Fibroblast of the aortic adventitia (primary cell): Measurements from ENCODE around the gene RTL1. TPM values are rescaled to one million over a fixed set of nuclear protein-coding genes. Genes with fewer than 3 reads are reported as not detected.

Experiments
- DNase-seq: peaks from one replicate; pipeline ENCODE4 v3.0.0-alpha.2; 2010; ENCODE audit warnings: low read depth
- H3K4me3 ChIP-seq: 2 replicates; pipeline ENCODE4 v1.5.1; 2011; ENCODE audit warnings: low read depth, mild to moderate bottlenecking, control low read depth, low read length, moderate library complexity
- total RNA-seq: library from RNA; depleted of rRNA; stranded (reverse); fragments of >200 nt; gene quantifications from 2 replicates; pipeline ENCODE4 v1.2.3, GENCODE V29; 2012; ENCODE audit warnings: low replicate concordance
- TF ChIP-seq, protein P1 (sequence below): IDR thresholded peaks from 2 replicates; pipeline ENCODE4 v1.5.1; 2011; ENCODE audit warnings: mild to moderate bottlenecking, low read length, control low read depth, inconsistent platforms; ENCODE audit not compliant: insufficient read depth

Gene RTL1
- total RNA-seq, 1 donor = not detected

DNA sequence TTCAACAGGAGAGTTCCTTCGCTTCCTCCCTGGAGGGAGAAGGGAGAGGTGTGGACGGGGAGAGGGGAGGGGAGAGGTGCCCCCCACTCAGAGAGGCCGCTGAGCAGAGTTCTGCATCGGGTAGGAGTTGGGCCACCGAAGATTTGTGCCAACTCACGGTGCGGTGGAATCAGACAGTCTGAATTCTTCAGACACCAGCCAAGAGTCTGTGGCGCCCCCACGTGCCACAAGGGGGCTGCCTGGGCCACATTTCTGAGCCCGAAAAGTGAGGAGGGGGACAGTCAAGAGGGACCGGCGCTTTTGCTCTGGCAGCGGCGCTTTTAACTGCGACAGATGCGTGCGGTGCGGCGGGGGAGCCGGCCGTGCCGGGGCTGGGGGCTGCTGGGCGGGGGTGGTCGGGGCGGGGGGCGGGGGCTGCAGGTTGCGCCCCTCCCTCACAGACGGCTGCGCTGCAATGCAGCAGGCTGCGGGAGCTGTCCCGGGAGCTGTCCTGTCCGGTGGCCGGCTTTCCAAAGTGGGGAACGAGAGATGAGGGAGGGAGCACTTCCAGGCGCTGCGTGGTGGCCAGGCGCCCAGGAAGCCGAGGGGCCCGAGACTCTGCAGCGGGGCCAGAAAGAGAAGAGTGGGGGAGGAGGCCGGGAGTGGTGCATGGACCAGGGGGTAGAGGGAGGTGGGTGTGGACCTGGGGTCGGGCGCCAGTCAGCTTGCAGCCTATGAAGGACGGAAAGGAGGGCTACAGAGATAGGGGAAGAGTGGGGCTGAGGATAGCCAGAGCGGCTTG, 975 bp upstream of the RTL1 start:
- DNase-seq = no peak
- TF ChIP-seq, protein P1, sequence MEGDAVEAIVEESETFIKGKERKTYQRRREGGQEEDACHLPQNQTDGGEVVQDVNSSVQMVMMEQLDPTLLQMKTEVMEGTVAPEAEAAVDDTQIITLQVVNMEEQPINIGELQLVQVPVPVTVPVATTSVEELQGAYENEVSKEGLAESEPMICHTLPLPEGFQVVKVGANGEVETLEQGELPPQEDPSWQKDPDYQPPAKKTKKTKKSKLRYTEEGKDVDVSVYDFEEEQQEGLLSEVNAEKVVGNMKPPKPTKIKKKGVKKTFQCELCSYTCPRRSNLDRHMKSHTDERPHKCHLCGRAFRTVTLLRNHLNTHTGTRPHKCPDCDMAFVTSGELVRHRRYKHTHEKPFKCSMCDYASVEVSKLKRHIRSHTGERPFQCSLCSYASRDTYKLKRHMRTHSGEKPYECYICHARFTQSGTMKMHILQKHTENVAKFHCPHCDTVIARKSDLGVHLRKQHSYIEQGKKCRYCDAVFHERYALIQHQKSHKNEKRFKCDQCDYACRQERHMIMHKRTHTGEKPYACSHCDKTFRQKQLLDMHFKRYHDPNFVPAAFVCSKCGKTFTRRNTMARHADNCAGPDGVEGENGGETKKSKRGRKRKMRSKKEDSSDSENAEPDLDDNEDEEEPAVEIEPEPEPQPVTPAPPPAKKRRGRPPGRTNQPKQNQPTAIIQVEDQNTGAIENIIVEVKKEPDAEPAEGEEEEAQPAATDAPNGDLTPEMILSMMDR = peak; percentile 19
- no peak overlapping the region for H3K4me3 ChIP-seq

DNA sequence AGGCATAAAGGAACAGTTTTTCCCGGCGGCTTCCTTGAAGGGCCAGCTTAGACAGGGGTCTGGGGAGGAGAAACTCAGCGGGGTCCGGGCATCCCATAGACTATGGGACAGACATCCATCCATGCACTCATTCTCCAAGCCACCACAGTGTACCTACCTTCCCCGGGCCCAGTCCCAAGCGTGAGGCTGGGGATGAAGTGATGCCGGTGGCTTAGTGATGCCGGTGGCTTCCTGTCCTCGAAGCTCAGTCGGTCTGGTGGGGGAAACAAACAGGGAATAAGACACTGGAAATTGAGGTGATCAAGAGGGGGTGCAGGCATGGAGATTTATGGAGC, 421 bp downstream of the RTL1 start:
- no peak for DNase-seq
- no peak overlapping the region for H3K4me3 ChIP-seq
- TF ChIP-seq, protein P1 = no peak

DNA sequence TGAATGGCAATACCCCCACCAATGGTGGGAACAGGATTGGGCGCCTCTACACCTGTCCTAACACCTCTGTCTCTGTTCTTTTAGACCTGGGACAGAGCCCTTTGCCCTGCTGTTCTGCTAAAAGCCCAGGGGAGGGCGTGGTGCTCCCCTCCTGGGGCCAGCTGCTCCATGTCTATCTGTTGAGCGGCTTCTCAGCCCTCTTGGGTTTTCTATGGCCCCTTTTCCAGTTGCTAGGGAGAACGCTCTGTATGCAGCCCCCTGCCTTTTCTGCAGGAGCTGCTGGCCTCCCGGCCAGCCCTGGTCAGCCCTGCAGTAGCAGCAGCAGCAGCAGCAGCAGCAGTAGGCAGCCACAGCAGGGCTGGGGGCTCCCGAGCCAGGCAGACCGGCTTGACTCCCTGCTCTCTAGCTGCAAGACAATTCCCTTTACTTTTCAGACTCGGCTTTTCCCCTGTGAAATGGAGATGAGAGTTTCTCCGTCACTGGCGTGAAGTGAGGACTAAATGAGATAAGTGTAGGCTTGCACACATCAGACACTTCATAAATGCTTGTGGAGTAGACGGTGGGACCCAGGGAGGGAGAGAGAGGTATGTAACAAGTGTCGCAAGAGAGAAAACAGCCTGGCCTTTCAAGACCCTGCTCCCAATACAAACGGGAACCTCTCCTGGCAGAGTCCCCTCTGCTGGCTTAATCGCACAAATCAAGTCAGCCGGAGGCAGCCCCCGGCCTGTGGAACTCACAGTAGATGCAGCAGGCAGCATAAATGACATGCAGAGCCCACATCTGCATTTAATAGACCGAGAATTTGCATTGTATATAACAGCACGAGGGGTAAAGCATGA, 1.0 kb downstream of the RTL1 start:
- TF ChIP-seq, protein P1 = no peak
- no peak overlapping the region for H3K4me3 ChIP-seq
- DNase-seq = no peak

DNA sequence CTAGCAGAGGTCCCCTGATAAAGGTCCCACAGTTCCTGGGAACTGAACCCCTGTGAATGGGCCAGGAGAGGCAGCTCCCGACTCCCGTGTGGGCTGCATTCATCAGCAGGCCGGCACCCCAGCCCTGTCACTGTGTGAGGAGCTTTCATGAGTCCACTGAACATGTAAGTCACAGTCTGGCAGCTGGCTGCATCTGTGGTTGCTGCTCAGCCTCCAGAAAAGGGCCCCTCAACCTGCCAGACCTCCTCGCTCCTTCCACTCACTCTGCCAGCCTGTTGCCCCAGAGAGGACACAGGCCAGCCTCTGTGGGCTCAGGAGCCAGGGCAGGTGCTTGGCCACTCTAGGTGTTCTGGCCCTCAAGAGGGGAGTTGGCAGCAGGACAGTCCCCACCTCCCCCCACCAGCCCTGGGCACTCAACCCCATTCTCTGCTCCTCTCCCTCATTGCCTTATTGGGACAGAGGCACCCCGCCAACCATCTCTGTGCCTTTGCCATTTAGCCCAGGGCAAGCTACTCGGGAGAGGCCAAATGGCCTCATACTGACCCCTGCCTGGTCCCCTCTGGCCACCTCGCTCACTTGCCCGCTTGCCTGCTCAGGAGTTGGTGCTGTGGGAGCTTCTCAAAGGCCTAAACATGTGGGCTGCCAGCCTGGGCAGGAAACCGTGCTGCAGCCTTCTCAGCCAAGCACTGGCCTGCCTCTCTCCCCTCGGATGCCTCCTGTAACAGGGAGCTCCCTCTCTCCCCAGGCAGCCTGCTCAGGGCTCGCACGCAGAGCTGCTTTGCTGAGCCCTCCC, 1.9 kb downstream of the RTL1 start:
- H3K4me3 ChIP-seq = no peak overlapping the region
- TF ChIP-seq, protein P1 = no peak
- no peak for DNase-seq

DNA sequence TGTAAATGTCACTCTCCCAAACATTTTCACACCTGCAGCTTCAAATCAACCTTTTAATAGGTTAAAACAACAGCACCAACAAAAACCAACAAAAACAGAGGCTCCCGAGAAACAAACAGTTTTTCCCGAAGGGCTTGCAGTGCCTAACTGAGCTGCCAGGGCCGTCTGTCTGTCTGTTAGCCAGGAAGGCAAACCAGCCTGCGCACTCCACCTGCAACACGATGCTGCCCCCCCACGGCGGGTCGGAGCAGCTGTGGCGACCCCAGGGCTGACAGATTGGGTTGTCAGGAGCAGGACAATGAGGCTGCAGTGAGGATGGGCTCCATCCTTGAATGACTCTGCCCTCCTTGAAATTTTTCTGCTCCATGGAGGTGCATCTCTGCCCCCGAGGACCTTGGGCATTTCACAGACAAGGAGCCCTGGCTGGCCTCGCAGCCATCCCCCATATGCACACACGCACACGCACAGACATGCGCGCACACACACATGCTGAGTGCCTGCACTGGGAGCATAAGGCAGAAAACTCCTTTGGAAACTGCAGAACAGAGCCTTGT, 2.6 kb downstream of the RTL1 start:
- H3K4me3 ChIP-seq = no peak overlapping the region
- TF ChIP-seq, protein P1 = peak; percentile 4
- no peak for DNase-seq
